H9 (cell line): ENCODE results near the gene CFI. TPM values are rescaled to one million over a fixed set of nuclear protein-coding genes. Genes with fewer than 3 reads are reported as not detected.

Source experiments
- DNase-seq: peaks from one replicate; pipeline ENCODE4 v3.0.0-alpha.2; 2017
- H2AFZ ChIP-seq: one replicate; pipeline ENCODE4 v1.6.1; 2013; ENCODE audit warnings: mild to moderate bottlenecking, low read length, control low read depth, moderate library complexity
- H2AK5ac ChIP-seq: 2 replicates; pipeline ENCODE4 v1.6.1; 2013; ENCODE audit warnings: low read length, control low read depth, mixed read lengths; ENCODE audit not compliant: insufficient read length
- H2BK120ac ChIP-seq: one replicate; pipeline ENCODE4 v1.6.1; 2013; ENCODE audit warnings: low read depth, mild to moderate bottlenecking, low read length, control low read depth, inconsistent platforms; ENCODE audit not compliant: poor library complexity, severe bottlenecking
- H2BK12ac ChIP-seq: 2 replicates; pipeline ENCODE4 v1.6.1; 2013; ENCODE audit warnings: low read length, control low read depth, mixed read lengths, low read depth; ENCODE audit not compliant: insufficient read length
- H2BK15ac ChIP-seq: 2 replicates; pipeline ENCODE4 v1.6.1; 2013; ENCODE audit warnings: low read depth, low read length, control low read depth
- H2BK20ac ChIP-seq: one replicate; pipeline ENCODE4 v1.6.1; 2013; ENCODE audit warnings: low read depth, mild to moderate bottlenecking, low read length, control low read depth, inconsistent platforms; ENCODE audit not compliant: poor library complexity, severe bottlenecking
- H2BK5ac ChIP-seq: 2 replicates; pipeline ENCODE4 v1.6.1; 2013; ENCODE audit warnings: low read length, control low read depth, mixed read lengths; ENCODE audit not compliant: insufficient read length
- H3K14ac ChIP-seq: 2 replicates; pipeline ENCODE4 v1.6.1; 2013; ENCODE audit warnings: low read length, control low read depth; ENCODE audit not compliant: insufficient read depth
- H3K18ac ChIP-seq: 2 replicates; pipeline ENCODE4 v1.6.1; 2013; ENCODE audit warnings: low read depth, mild to moderate bottlenecking, mixed read lengths, low read length, control low read depth; ENCODE audit not compliant: insufficient read length
- H3K23ac ChIP-seq: 2 replicates; pipeline ENCODE4 v1.6.1; 2013; ENCODE audit warnings: low read length, control low read depth, mixed read lengths, low read depth; ENCODE audit not compliant: insufficient read length
- H3K23me2 ChIP-seq: 2 replicates; pipeline ENCODE4 v1.6.1; 2013; ENCODE audit warnings: low read depth, mild to moderate bottlenecking, mixed read lengths, low read length, control low read depth; ENCODE audit not compliant: insufficient read length, poor library complexity, severe bottlenecking
- H3K27ac ChIP-seq: 2 replicates; pipeline ENCODE4 v1.5.1; 2013; ENCODE audit warnings: low read length, control low read depth, mixed read lengths, low read depth; ENCODE audit not compliant: insufficient read length
- H3K27me3 ChIP-seq: 2 replicates; pipeline ENCODE4 v1.6.1; 2013; ENCODE audit warnings: low read length, control low read depth, inconsistent platforms; ENCODE audit not compliant: insufficient read depth
- H3K4ac ChIP-seq: 2 replicates; pipeline ENCODE4 v1.6.1; 2013; ENCODE audit warnings: low read depth, mild to moderate bottlenecking, control low read depth, inconsistent platforms, low read length, moderate library complexity
- H3K4me1 ChIP-seq: 2 replicates; pipeline ENCODE4 v1.6.1; 2013; ENCODE audit warnings: low read length, control low read depth, inconsistent platforms; ENCODE audit not compliant: insufficient read depth
- H3K4me2 ChIP-seq: 2 replicates; pipeline ENCODE4 v1.6.1; 2013; ENCODE audit warnings: low read length, control low read depth, mixed read lengths; ENCODE audit not compliant: insufficient read length, insufficient read depth
- H3K56ac ChIP-seq: 2 replicates; pipeline ENCODE4 v1.6.1; 2013; ENCODE audit warnings: low read depth, mild to moderate bottlenecking, mixed read lengths, low read length, control low read depth; ENCODE audit not compliant: insufficient read length
- H3K79me1 ChIP-seq: 2 replicates; pipeline ENCODE4 v1.6.1; 2013; ENCODE audit warnings: low read depth, mild to moderate bottlenecking, moderate library complexity, low read length, control low read depth, inconsistent platforms; ENCODE audit not compliant: insufficient read depth, poor library complexity, severe bottlenecking
- H3K79me2 ChIP-seq: 2 replicates; pipeline ENCODE4 v1.6.1; 2013; ENCODE audit warnings: low read length, control low read depth, inconsistent platforms; ENCODE audit not compliant: insufficient read depth
- H3K9ac ChIP-seq: 2 replicates; pipeline ENCODE4 v1.6.1; 2013; ENCODE audit warnings: low read length, control low read depth, mixed read lengths; ENCODE audit not compliant: insufficient read length; ENCODE audit errors: extremely low read depth
- H3K9me3 ChIP-seq: one replicate; pipeline ENCODE4 v1.6.1; 2013; ENCODE audit warnings: low read depth, low read length, inconsistent platforms; ENCODE audit not compliant: control insufficient read depth
- H3T11ph ChIP-seq: one replicate; pipeline ENCODE4 v1.6.1; 2013; ENCODE audit warnings: mild to moderate bottlenecking, low read length, control low read depth, inconsistent platforms
- H4K20me1 ChIP-seq: one replicate; pipeline ENCODE4 v1.6.1; 2013; ENCODE audit not compliant: control insufficient read depth, insufficient read length, insufficient read depth
- H4K5ac ChIP-seq: 2 replicates; pipeline ENCODE4 v1.6.1; 2013; ENCODE audit warnings: low read depth, mild to moderate bottlenecking, mixed read lengths, low read length, control low read depth; ENCODE audit not compliant: insufficient read length
- H4K8ac ChIP-seq: replicated peaks from 2 replicates; pipeline ENCODE4 v1.6.1; 2013; ENCODE audit warnings: low read length, control low read depth, mixed read lengths, low read depth; ENCODE audit not compliant: insufficient read length
- H4K91ac ChIP-seq: 2 replicates; pipeline ENCODE4 v1.6.1; 2013; ENCODE audit warnings: low read depth, mild to moderate bottlenecking, moderate library complexity, mixed read lengths, low read length, control low read depth; ENCODE audit not compliant: insufficient read length
- H3K27ac Mint-ChIP-seq, 3 experiments: 2 replicates in 2 of 3; 3 replicates in 1 of 3; pipeline ENCODE4 v1.8.0; 2020 to 2021; ENCODE audit warnings: mixed read lengths in 3 of 3, mild to moderate bottlenecking in 1 of 3, moderate library complexity in 1 of 3
- H3K27me3 Mint-ChIP-seq: 2 replicates; pipeline ENCODE4 v1.8.0; 2021; ENCODE audit warnings: low read depth, mild to moderate bottlenecking, moderate library complexity, mixed read lengths
- H3K36me3 Mint-ChIP-seq, 3 experiments: 2 replicates in 2 of 3; 3 replicates in 1 of 3; pipeline ENCODE4 v1.8.0; 2020 to 2021; ENCODE audit warnings: low read depth in 3 of 3, mixed read lengths in 3 of 3; ENCODE audit not compliant: insufficient read depth in 1 of 3
- H3K4me1 Mint-ChIP-seq, 2 experiments: 2 replicates each; pipeline ENCODE4 v1.8.0; 2020; ENCODE audit warnings: mixed read lengths in 2 of 2
- H3K4me3 Mint-ChIP-seq, 2 experiments: 2 replicates in 1 of 2; 3 replicates in 1 of 2; pipeline ENCODE4 v1.8.0; 2020 to 2021; ENCODE audit warnings: mild to moderate bottlenecking in 2 of 2, mixed read lengths in 2 of 2, moderate library complexity in 1 of 2
- H3K9me3 Mint-ChIP-seq, 2 experiments: 2 replicates in 1 of 2; 3 replicates in 1 of 2; pipeline ENCODE4 v1.8.0; 2020; ENCODE audit warnings: mild to moderate bottlenecking in 2 of 2, mixed read lengths in 2 of 2, moderate library complexity in 1 of 2
- CTCF ChIP-seq: fragments of 200-600 bp; sonication (generic); conservative IDR thresholded peaks from 3 replicates; pipeline ENCODE4 v1.8.0; 2021; ENCODE audit warnings: antibody characterized with exemption, mild to moderate bottlenecking
- WGBS: extraction: QIAGEN DNeasy Blood & Tissue Kit; methylation state at CpG from one replicate; pipeline ENCODE4 v1.1.7; 2013; ENCODE audit warnings: missing lambda C conversion rate, low lambda C conversion rate, mixed read lengths; ENCODE audit not compliant: insufficient read length; ENCODE audit errors: extremely low coverage; 5-methylcytosine and 5-hydroxymethylcytosine counted together
- total RNA-seq: library from RNA; stranded (reverse); gene quantifications from 2 replicates; pipeline ENCODE4 v1.2.1, GENCODE V29; 2021

The CFI gene
- total RNA-seq, 1 experiment from 2014 or later, result not detected

- no peak overlapping the region for H3K4ac ChIP-seq
- H3K27me3 ChIP-seq, result no peaks in the 10 kb centered on the region
- no peak overlapping the region for H2BK5ac ChIP-seq
- H4K91ac ChIP-seq, result no peak overlapping the region
- peaks cover 0 to 17% (median 0%) of the 10 kb centered on the region in 3 experiments; a peak in 2 of 7 replicates for H3K36me3 Mint-ChIP-seq
- no peaks in the 10 kb centered on the region for H3K23me2 ChIP-seq
- no peak overlapping the region for H3K14ac ChIP-seq
- H3K9ac ChIP-seq, result no peak overlapping the region
- H2AFZ ChIP-seq, result no peak overlapping the region
- no peak overlapping the region for H3K4me3 Mint-ChIP-seq
- DNase-seq, result no peak
- no peak overlapping the region for H2BK15ac ChIP-seq
- H3K27ac ChIP-seq, result no peak overlapping the region
- no peak overlapping the region for H2BK120ac ChIP-seq
- peak overlapping the region in 1 of 3 experiments; percentile 38; a peak in 1 of 7 replicates for H3K27ac Mint-ChIP-seq
- H4K5ac ChIP-seq, result no peak overlapping the region
- H3K4me2 ChIP-seq, result no peak overlapping the region
- H3K18ac ChIP-seq, result no peak overlapping the region
- H3K9me3 Mint-ChIP-seq, result 0 out of 5 replicates have a peak, but pooled peaks cover 0 to 2% of the 10 kb centered on the region in 2 experiments
- H4K8ac ChIP-seq, result no peak overlapping the region
- H2BK12ac ChIP-seq, result no peak overlapping the region
- H3K27me3 Mint-ChIP-seq, result no peaks in the 10 kb centered on the region; the same call in 1 of the 2 replicates
- H4K20me1 ChIP-seq, result no peaks in the 10 kb centered on the region
- no CpG with 5 or more reads among the region's 2 CpGs for WGBS
- no peak overlapping the region for H2BK20ac ChIP-seq
- H3K9me3 ChIP-seq, result no peaks in the 10 kb centered on the region
- no peak overlapping the region for H3K56ac ChIP-seq
- no peak for TF ChIP-seq CTCF
- H2AK5ac ChIP-seq, result no peak overlapping the region
- H3T11ph ChIP-seq, result no peak overlapping the region
- H3K23ac ChIP-seq, result no peak overlapping the region
- H3K4me1 Mint-ChIP-seq, result peaks cover 4 to 8% of the 10 kb centered on the region in 2 experiments
- no peaks in the 10 kb centered on the region for H3K79me2 ChIP-seq
- no peaks in the 10 kb centered on the region for H3K4me1 ChIP-seq
- H3K79me1 ChIP-seq, result no peaks in the 10 kb centered on the region
Observed at GRCh38 chr4:109708435-109708834, 93.4 kb downstream of the CFI start.
